GM21447 (cell line): ENCODE results near the gene LYRM1.

Experiments used
- ATAC-seq: cut with Tn5 transposase; IDR thresholded peaks from one replicate; pipeline ENCODE4 v1.9.1; 2021; ENCODE audit not compliant: unreplicated experiment

Gene LYRM1

GRCh38 chr16:20871941-20872815 is 28.4 kb upstream of the LYRM1 start:
- ATAC-seq, result no peak

DNA sequence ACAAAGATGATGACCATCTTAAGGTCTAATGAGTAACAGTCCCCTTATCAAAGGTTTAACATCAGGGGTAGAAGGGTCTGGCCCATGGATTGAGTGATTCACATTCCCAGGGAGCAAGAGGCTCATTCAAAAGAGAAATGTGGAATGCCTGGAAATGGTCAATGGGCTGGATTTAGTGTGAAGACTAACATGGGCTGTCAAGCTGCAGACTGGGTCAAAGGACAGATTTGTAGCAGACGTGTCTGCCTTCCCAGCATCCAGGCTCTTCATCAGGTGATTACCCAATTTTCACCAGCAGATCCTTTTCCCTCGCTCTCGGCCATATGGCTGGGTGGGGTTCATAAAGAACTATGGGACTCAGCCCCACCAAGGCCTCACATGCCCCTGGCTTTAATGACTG is 27.2 kb upstream of the LYRM1 start:
- no peak for ATAC-seq

- ATAC-seq, result no peak
These were observed 26.4 kb upstream of the LYRM1 start for GRCh38 chr16:20874088-20874581.

DNA sequence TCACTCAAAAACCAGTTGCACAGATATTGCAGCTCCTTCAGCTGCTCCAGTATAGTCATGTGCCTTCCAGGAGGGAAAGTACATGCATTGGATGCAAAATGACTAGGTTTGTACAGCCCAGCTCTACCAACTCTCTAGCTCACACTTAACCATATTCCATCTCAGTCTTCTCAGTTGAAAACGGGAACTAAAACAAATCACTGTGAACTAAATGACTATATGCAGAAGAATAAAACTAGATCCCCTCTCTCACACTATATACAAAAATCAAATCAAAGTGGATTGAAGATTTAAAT is 25.3 kb upstream of the LYRM1 start:
- ATAC-seq, result peak; percentile 22

DNA sequence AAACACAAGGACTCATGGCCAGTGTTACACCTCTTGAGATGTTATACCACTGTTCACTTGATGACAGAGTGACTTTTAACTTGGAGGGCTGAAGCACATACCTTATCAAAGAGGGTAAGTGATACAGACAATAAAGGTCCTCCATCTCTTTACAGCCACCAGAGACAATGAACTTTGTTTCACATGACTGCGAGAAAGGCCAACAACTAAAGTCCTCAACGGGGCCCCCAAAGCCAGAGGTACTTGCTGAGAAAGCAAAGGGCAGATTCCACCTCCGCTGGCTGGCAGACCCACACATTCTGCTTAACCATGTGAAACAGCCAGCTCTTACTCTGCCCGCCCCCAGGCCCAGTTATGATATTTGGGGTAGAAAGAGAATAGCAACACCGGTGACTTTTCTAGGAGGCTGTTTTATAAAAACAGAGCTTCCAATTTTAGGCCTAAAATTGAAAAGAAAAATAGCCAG is 21.9 kb upstream of the LYRM1 start:
- no peak for ATAC-seq

- no peak for ATAC-seq
These were observed 21.2 kb upstream of the LYRM1 start for GRCh38 chr16:20879175-20880040.

DNA sequence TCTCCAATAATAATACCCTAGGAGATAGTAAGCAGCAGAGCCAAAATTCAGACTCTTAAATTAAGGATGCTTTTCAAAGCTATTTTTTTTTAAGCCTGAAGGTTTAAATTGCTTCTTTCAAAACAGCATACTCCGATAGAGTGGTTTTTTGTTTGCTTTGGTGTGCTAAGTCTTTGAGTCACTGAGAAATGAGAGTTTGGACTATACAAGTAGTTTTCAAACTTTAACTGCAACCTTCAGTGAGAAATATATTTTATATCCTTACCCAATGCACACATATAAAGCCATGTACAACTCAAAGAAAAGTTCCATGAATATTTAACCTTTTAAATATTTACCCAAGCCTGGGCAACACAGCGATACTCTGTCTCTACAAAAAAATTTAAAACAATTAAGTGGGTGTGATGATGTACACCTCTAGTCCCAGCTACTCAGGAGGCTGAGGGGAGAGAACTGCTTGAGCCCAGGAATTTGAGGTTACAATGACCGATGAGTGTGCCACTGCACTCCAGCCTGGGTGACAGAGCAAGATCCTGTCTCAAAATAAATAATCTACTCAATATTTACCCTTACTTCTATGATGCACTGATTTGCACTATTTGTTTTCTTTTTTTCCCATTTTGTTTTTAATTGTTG is 19.6 kb upstream of the LYRM1 start:
- no peak for ATAC-seq

DNA sequence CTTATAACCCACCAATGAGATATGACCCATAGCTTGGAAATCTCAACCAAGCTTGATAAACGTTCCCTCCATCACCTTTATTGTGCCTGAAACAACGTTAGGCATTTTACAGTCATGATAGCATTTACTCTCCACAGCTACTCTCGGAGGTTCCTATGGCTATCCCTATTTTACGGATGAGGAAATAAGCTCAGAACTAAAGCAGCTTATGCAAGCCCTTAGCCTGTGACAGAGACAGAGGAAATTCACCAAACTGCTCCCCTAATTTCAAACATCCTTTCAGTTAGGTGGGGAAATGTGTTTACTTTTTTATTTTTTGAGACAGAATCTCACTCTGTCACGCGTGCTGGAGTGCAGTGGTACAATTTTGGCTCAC is 19.1 kb upstream of the LYRM1 start:
- no peak for ATAC-seq

- no peak for ATAC-seq
These were observed 16.9 kb upstream of the LYRM1 start for GRCh38 chr16:20883554-20884239.

- no peak for ATAC-seq
These were observed 16.4 kb upstream of the LYRM1 start for GRCh38 chr16:20884240-20884556.

- no peak for ATAC-seq
These were observed 14.3 kb upstream of the LYRM1 start for GRCh38 chr16:20886320-20886719.

GRCh38 chr16:20887207-20887606 is 13.4 kb upstream of the LYRM1 start:
- ATAC-seq, result no peak

GRCh38 chr16:20889625-20890275 is 10.8 kb upstream of the LYRM1 start:
- ATAC-seq, result no peak

- ATAC-seq, result no peak
These were observed 6.2 kb upstream of the LYRM1 start for GRCh38 chr16:20894388-20894787.

DNA sequence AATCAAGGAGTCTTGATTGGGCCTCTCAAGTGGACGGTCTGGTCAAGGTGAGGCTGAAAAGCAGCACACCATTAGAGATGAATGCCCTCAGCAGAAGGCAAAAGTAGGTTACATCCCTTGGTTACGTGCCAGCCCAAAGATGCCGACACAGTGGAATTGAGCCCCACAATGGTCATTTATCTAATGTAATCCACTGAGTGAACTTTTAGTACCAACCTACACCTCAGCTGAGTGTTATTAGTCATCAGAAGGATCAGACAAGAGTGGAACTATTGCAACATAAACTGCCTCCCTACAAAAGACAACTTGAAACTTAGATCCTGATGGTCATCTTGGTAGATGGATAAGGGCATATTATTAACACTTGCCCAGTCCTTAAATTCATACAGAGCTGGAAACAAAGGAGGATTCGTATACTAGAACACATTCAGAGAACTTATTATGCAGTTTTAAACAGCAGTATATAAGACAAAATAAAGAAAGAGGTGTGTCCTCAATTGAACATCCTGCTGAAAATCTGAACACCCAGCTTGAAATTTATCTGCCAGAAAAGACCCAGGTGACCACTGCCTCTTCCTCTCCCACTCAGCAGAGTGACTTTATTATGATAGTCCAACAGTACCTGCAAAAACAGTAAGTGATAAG is 3.2 kb upstream of the LYRM1 start:
- ATAC-seq, result no peak

- ATAC-seq, result no peak
These were observed 2.6 kb upstream of the LYRM1 start for GRCh38 chr16:20897922-20898321.

DNA sequence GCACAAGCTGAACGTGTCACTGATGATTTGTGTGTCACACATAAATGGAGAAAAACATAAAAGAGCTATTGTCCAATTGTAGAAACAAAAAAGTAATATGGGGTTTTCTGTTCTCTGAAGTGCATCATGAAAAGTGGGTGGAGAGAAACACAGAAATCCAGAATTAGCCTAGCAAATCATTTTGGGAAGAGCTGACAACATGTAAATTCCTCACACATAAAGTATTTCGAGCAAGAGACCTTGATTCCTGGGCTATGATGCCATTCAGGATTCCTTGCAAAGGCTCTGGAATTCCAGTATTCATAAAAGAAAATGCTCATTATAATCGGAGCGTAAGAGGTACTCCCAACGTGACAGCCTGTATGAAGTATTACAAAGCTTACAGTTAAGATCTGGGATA is 1.5 kb upstream of the LYRM1 start:
- no peak for ATAC-seq

DNA sequence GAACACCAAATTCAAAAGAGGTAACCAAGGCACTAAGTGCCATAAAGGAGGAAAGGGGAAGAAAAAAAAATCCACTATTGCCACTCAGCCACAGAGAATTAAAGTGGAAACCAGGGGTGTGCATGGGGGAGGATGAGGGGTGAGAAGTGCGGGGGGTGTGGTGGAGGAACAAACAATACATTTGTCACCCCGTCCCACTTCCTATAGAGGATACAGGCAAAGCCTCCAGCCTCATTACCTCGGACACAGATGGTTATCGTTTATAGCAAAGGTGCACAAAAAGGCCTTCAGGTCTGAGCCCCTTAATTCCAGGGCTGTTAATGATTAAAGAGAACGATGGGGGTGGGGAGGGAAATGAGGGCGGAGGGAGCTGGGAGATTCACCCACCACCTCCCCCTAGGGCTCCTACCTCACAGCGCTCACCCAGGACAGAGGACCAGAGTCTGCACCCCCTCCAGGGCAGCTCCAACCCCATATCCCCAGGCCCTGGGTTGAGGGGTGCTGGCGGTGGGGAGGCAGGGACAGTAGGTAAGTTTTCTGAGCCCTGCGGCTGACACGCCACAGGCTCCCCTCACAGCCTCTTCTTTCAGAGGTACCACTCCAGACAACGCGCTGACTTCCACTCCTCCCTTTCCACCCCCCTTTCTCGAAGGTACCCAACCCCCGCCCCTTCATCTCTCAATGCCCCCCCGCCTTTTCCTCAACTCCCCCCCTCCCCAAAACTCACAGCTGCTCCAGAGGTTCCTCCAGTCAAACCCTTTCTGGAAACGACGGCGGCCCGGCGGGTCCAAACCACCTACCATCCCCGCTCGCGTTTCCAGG is 883 bp upstream of the LYRM1 start:
- ATAC-seq, result no peak

DNA sequence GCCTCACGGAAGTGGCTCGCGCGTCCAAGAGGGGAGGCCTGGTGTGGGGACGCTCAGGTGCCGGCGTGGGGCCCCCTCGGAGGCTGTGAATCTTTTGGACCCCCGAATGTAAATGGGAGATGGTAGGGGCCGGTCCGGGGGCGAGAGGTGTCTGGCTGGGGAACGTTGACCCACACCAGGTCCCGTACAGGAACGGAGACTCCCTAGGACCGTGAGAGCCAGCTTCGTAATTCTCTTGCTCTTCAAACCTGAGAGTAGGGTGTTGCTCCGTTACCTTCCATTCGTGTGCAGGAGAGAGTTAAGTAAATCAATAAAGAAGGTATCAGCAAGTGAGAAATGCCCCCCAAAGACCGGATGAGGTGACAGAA is 481 bp downstream of the LYRM1 start:
- ATAC-seq, result no peak
